Breast epithelium (tissue), 4 donors: ENCODE measurements around the gene NDUFAF8. TPM values are rescaled to one million over a fixed set of nuclear protein-coding genes. Genes with fewer than 3 reads are reported as not detected.

ENCODE experiments used
- DNase-seq, 2 donors: peaks; one replicate each; pipeline ENCODE4 v3.0.0-alpha.2; 2019; ENCODE audit warnings: low spot score in 2 of 2
- H3K27ac ChIP-seq, 2 donors: fragments of 200-600 bp; sonication (generic) in 1 of 2; one replicate each; pipeline ENCODE4 v1.5.1; 2016 to 2019; ENCODE audit warnings: mild to moderate bottlenecking in 1 of 2
- H3K27me3 ChIP-seq, 2 donors: fragments of 200-600 bp; sonication (generic) in 1 of 2; one replicate each; pipeline versions ENCODE4 v1.5.1 to v1.6.0; 2017 to 2019; ENCODE audit warnings: control low read depth in 1 of 2, mild to moderate bottlenecking in 1 of 2
- H3K36me3 ChIP-seq: fragments of 200-600 bp; one replicate; pipeline ENCODE4 v1.5.1; 2019
- H3K4me1 ChIP-seq, 2 donors: fragments of 200-600 bp; sonication (generic); one replicate each; pipeline ENCODE4 v1.5.1; 2016 to 2019; ENCODE audit warnings: control low read depth in 1 of 2
- H3K4me3 ChIP-seq, 3 donors: fragments of 200-600 bp; sonication (generic); 1 replicate in 2 of 3; 2 replicates in 1 of 3; pipeline ENCODE4 v1.5.1; 2016 to 2019; ENCODE audit warnings: mild to moderate bottlenecking in 3 of 3, moderate library complexity in 2 of 3
- H3K9me3 ChIP-seq, 2 donors: fragments of 200-600 bp; sonication (generic) in 1 of 2; one replicate each; pipeline ENCODE4 v1.5.1; 2016 to 2019; ENCODE audit warnings: control low read depth in 1 of 2
- POLR2A ChIP-seq: fragments of 450-650 bp; IDR thresholded peaks from one replicate; pipeline ENCODE4 v1.6.1; 2016; ENCODE audit warnings: antibody characterized with exemption, mild to moderate bottlenecking, moderate library complexity
- POLR2AphosphoS5 ChIP-seq, 3 donors: sonication (generic); formaldehyde crosslinking; IDR thresholded peaks; one replicate each; pipeline ENCODE4 v1.6.1; 2017; ENCODE audit warnings: antibody characterized with exemption in 3 of 3
- intact Hi-C: fragments of 100-400 bp; cut with DNase I; formaldehyde crosslinking; loops from one replicate; pipeline ENCODE4 v1.15.1; 2023; ENCODE audit warnings: low total_unique reads
- total RNA-seq, 3 donors: library from RNA; depleted of rRNA; stranded (reverse); fragments of >200 nt; gene quantifications; one replicate each; pipeline ENCODE4 v1.1.0, GENCODE V29; 2016
- TF ChIP-seq, protein P1 (sequence below), 3 donors: fragments of 450-650 bp; IDR thresholded peaks; one replicate each; pipeline ENCODE4 v1.5.1; 2016 to 2017; ENCODE audit warnings: antibody characterized with exemption in 3 of 3, mild to moderate bottlenecking in 3 of 3, moderate library complexity in 3 of 3

NDUFAF8 gene
- total RNA-seq, 3 donors from 2014 or later: 34.2 to 39.7 (median 35.2) TPM

DNA sequence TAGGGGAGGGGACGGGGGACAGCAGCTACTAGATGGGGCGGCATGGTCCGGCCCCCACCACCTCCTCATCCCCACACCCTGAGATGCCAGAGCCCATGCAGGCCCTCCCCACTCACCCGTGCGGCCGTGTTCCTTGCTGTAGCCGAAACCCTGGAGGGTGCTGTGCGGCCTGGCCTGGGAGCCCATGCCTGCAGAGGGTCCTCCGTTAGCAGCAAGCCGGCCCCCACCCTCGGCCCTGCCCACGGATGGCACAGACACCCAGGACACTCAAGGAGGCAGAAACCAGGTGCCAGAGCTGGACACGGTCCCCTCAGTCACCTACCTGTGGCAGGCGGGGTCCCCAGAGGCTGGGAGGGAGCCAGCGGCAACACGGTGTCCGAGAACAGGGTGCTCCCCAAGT lies 5.8 kb upstream of the NDUFAF8 start:
- Histone ChIP-seq H3K4me1 (peaks cover 0 to 15% of the 10 kb centered on the region in 2 donors), H3K9me3 (no peaks in the 10 kb centered on the region), H3K27ac (no peak overlapping the region), H3K27me3 (no peaks in the 10 kb centered on the region), H3K36me3 (no peaks in the 10 kb centered on the region), H3K4me3 (no peak overlapping the region)
- no peak for TF ChIP-seq POLR2AphosphoS5 (IDR thresholded peaks at IDR 0.05)
- TF ChIP-seq, protein P1, sequence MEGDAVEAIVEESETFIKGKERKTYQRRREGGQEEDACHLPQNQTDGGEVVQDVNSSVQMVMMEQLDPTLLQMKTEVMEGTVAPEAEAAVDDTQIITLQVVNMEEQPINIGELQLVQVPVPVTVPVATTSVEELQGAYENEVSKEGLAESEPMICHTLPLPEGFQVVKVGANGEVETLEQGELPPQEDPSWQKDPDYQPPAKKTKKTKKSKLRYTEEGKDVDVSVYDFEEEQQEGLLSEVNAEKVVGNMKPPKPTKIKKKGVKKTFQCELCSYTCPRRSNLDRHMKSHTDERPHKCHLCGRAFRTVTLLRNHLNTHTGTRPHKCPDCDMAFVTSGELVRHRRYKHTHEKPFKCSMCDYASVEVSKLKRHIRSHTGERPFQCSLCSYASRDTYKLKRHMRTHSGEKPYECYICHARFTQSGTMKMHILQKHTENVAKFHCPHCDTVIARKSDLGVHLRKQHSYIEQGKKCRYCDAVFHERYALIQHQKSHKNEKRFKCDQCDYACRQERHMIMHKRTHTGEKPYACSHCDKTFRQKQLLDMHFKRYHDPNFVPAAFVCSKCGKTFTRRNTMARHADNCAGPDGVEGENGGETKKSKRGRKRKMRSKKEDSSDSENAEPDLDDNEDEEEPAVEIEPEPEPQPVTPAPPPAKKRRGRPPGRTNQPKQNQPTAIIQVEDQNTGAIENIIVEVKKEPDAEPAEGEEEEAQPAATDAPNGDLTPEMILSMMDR (IDR thresholded peaks at IDR 0.05): no peak
- no peak for TF ChIP-seq POLR2A
- intact Hi-C loops: no loop called here
- no peak for DNase-seq

DNA sequence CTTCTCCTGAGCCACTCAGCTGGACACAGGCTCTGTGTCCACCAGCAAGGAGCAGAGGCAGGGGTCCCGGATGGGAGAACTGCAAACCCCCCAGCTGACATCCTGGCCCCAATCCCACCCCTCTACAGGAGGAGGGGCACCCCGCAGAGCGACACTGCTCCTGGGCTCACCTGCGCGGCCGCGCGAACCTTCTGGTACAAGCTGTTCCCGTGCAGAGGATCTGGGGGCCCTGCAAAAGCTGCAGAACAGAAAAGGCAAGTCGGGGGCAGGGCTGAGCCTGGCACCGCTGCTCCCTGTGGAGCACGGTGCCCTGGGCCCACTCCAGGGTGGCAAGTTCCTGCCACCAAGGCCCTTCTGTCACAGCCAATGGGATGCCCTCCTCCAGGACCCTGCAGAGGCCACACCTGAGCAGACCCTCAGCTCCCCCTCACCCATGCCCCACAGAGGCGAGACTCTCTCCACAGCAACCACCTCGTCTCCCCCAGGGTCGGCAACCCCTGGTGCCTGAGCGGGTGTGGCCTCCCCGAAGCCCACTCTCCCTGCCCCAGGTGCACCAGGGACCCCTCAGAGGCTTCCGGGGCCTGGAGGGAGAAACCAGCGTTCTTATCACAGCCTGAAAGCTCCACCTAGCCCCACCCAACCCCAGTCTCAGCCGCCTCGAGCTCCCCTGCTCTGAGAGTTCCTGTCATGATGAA lies 5.2 kb upstream of the NDUFAF8 start:
- TF ChIP-seq POLR2AphosphoS5 (IDR thresholded peaks at IDR 0.05): no peak
- TF ChIP-seq, protein P1 (IDR thresholded peaks at IDR 0.05): no peak

DNA sequence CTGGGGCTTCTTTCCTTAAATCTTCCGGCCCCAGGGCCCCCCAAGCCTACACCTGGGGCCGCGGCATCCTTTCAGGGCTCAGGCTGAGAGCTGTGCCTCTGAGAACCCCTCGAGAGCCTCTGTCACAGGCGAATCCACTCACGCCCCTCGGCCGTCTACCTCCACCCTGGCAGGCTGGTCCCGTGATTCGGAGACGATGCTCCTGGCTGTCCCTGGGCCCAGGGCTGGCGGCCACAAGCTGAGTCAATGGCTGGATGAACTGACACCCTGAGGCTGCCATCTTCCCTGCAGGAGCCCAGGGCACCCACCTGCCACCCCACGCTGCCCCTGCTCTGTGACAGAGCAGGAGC lies 4.6 kb upstream of the NDUFAF8 start:
- Histone ChIP-seq H3K9me3 (no peaks in the 10 kb centered on the region), H3K27ac (no peak overlapping the region), H3K4me3 (no peak overlapping the region), H3K36me3 (no peaks in the 10 kb centered on the region), H3K4me1 (peaks cover 0 to 15% of the 10 kb centered on the region in 2 donors), H3K27me3 (no peaks in the 10 kb centered on the region)
- DNase-seq: no peak
- intact Hi-C loops: no loop called here
- TF ChIP-seq, protein P1 (IDR thresholded peaks at IDR 0.05): no peak
- TF ChIP-seq POLR2A: no peak
- TF ChIP-seq POLR2AphosphoS5 (IDR thresholded peaks at IDR 0.05): no peak

More for the DNA sequence above, 5.2 kb upstream of the NDUFAF8 start:
- Histone ChIP-seq H3K27ac (no peak overlapping the region), H3K27me3 (no peaks in the 10 kb centered on the region), H3K4me3 (no peak overlapping the region), H3K9me3 (no peaks in the 10 kb centered on the region), H3K4me1 (peaks cover 0 to 15% of the 10 kb centered on the region in 2 donors), H3K36me3 (no peaks in the 10 kb centered on the region)
- no peak for DNase-seq
- intact Hi-C loops: no loop called here

DNA sequence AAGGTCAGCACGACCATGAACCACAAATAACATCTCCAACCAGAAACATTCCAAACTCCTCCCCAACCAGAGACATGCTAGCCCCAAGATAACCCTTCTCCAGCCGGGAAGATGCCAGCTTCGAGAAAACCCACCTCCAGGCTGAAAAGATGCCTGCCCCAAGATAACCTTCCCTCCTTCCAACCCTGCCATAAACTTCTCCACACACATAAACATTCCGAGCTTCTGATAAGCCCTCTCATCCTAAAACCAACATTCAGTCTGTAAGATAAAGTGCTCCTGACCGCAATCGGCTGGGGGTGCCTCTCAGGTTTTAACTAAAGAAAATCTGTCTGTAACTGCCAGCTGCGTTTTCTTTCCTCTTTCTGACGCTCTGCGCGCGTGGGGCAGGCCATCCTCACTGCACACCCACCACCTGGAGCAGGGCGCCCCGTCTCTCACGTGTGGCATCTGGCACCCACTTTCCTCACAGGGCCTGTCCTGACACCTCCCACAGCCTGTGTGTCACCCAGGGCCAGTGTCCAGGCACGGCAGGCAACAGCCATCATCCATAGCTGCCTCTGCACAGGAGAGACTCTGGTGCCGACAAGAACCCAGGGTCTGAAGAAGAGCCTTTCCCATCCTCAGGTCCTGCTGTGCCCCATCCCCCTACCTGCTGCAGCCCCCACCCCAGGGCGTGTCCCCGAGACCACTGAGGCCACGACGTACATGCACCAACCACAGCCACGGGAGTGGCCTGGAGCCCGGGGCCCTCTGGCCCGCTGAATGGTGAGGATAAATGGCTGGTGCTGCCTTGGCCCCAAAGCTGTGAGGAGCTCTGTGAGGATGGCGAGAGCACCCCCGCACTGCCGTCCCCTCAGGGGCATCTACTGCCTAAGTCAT lies 3.9 kb upstream of the NDUFAF8 start:
- H3K36me3 ChIP-seq: no peaks in the 10 kb centered on the region
- peaks cover 0 to 15% of the 10 kb centered on the region in 2 donors for H3K4me1 ChIP-seq
- TF ChIP-seq POLR2A: no peak
- no peak for TF ChIP-seq POLR2AphosphoS5 (IDR thresholded peaks at IDR 0.05)
- TF ChIP-seq, protein P1 (IDR thresholded peaks at IDR 0.05): no peak
- H3K27me3 ChIP-seq: no peaks in the 10 kb centered on the region
- no peaks in the 10 kb centered on the region for H3K9me3 ChIP-seq
- H3K27ac ChIP-seq: no peak overlapping the region
- no peak for DNase-seq
- intact Hi-C loops: loop anchor here (5.0 kb wide), 1 partner anchor 93 kb away; no protein-coding TSS in a partner anchor
- H3K4me3 ChIP-seq: no peak overlapping the region
